K562 (cell line): ENCODE results near the gene ZNF74. TPM values are rescaled to one million over a fixed set of nuclear protein-coding genes. Genes with fewer than 3 reads are reported as not detected.

Experiments used
- CHAMP1 ChIP-seq: fragments of 450-650 bp; IDR thresholded peaks from 2 replicates; pipeline ENCODE4 v1.6.1; 2016; ENCODE audit warnings: mild to moderate bottlenecking
- CHD2 ChIP-seq: IDR thresholded peaks from 2 replicates; pipeline ENCODE4 v1.6.1; 2011; ENCODE audit warnings: low read depth, low read length
- CXXC5 ChIP-seq: fragments of 250-450 bp; sonication (Bioruptor Pico); IDR thresholded peaks from 2 replicates; pipeline ENCODE4 v1.8.0; 2022; ENCODE audit warnings: inconsistent platforms, mild to moderate bottlenecking, moderate library complexity
- DMBX1 ChIP-seq: fragments of 250-450 bp; sonication (Bioruptor Pico); IDR thresholded peaks from 2 replicates; pipeline ENCODE4 v1.8.0; 2022; ENCODE audit warnings: inconsistent platforms, mild to moderate bottlenecking, moderate library complexity, borderline replicate concordance
- FOXJ2 ChIP-seq: fragments of 200-800 bp; sonication (Bioruptor generic); IDR thresholded peaks from 2 replicates; pipeline ENCODE4 v1.6.1; 2016; ENCODE audit warnings: missing genetic modification characterization, missing compliant biosample characterization
- HDAC1 ChIP-seq, 2 experiments: fragments of 450-650 bp; IDR thresholded peaks; 2 replicates each; pipeline ENCODE4 v1.6.1; 2016 to 2017; ENCODE audit warnings: inconsistent platforms in 1 of 2, mild to moderate bottlenecking in 1 of 2, moderate library complexity in 1 of 2
- HEY1 ChIP-seq: fragments of 250-450 bp; sonication (Bioruptor Pico); IDR thresholded peaks from 2 replicates; pipeline ENCODE4 v1.5.0; 2020; ENCODE audit warnings: mild to moderate bottlenecking, moderate library complexity, borderline replicate concordance
- LCOR ChIP-seq: sonication (generic); formaldehyde crosslinking; IDR thresholded peaks from 2 replicates; pipeline ENCODE4 v1.8.0; 2022; ENCODE audit warnings: mild to moderate bottlenecking, missing genetic modification reagents
- MTA1 ChIP-seq: fragments of 450-650 bp; IDR thresholded peaks from 2 replicates; pipeline ENCODE4 v1.6.1; 2017; ENCODE audit warnings: borderline replicate concordance
- NFATC3 ChIP-seq: fragments of 450-650 bp; IDR thresholded peaks from 2 replicates; pipeline ENCODE4 v1.6.1; 2017; ENCODE audit warnings: mild to moderate bottlenecking
- NR2C2 ChIP-seq, 2 experiments: fragments of 200-800 bp in 1 of 2; sonication (Bioruptor generic) in 1 of 2; sonication (generic) in 1 of 2; formaldehyde crosslinking in 1 of 2; IDR thresholded peaks; 2 replicates each; pipeline versions ENCODE4 v1.6.1 to v1.8.0; 2016 to 2022; ENCODE audit warnings: mild to moderate bottlenecking in 1 of 2, missing compliant biosample characterization in 1 of 2, missing genetic modification characterization in 1 of 2, missing genetic modification reagents in 1 of 2
- PKNOX1 ChIP-seq: fragments of 450-650 bp; IDR thresholded peaks from 2 replicates; pipeline ENCODE4 v1.6.1; 2016
- RBM14 ChIP-seq: fragments of 200-400 bp; formaldehyde crosslinking; IDR thresholded peaks from 2 replicates; pipeline ENCODE4 v1.6.1; 2018; ENCODE audit warnings: low read depth, mild to moderate bottlenecking, low read length, moderate library complexity, borderline replicate concordance; ENCODE audit not compliant: insufficient read depth
- SMARCB1 ChIP-seq: IDR thresholded peaks from 2 replicates; pipeline ENCODE4 v1.6.1; 2011; ENCODE audit warnings: improper control_type of control experiment, low read depth; ENCODE audit not compliant: insufficient read length
- SRSF1 ChIP-seq: fragments of 200-400 bp; formaldehyde crosslinking; IDR thresholded peaks from 2 replicates; pipeline ENCODE4 v1.6.1; 2017; ENCODE audit warnings: mild to moderate bottlenecking, low read depth, low read length, moderate library complexity
- TEAD1 ChIP-seq, 2 experiments: fragments of 450-650 bp in 1 of 2; sonication (generic) in 1 of 2; formaldehyde crosslinking; IDR thresholded peaks; 2 replicates each; pipeline versions ENCODE4 v1.4.0 to v1.8.0; 2020 to 2022; ENCODE audit warnings: mild to moderate bottlenecking in 2 of 2, missing genetic modification reagents in 1 of 2
- WHSC1 ChIP-seq: IDR thresholded peaks from one replicate; pipeline ENCODE4 v1.6.1; 2012; ENCODE audit warnings: low read length, control low read depth, inconsistent platforms
- XRCC4 ChIP-seq: IDR thresholded peaks from one replicate; pipeline ENCODE4 v1.6.1; 2011; ENCODE audit not compliant: insufficient read depth, insufficient read length; ENCODE audit errors: extremely low read depth
- ZFP91 ChIP-seq: sonication (generic); formaldehyde crosslinking; IDR thresholded peaks from 2 replicates; pipeline ENCODE4 v1.8.0; 2022; ENCODE audit warnings: mild to moderate bottlenecking, missing genetic modification reagents
- ZNF274 ChIP-seq: IDR thresholded peaks from 2 replicates; pipeline ENCODE4 v1.6.1; 2011; ENCODE audit warnings: low read depth, mild to moderate bottlenecking, low read length, moderate library complexity, borderline replicate concordance
- ZNF507 ChIP-seq: conservative IDR thresholded peaks from 2 replicates; pipeline ENCODE4 v1.6.1; 2017; ENCODE audit warnings: missing genetic modification characterization, missing compliant biosample characterization
- ZNF561 ChIP-seq: fragments of 450-650 bp; formaldehyde crosslinking; conservative IDR thresholded peaks from 2 replicates; pipeline ENCODE4 v1.4.0; 2020; ENCODE audit warnings: mild to moderate bottlenecking, moderate library complexity
- ZNF583 ChIP-seq: fragments of 250-450 bp; sonication (Bioruptor Pico); IDR thresholded peaks from 2 replicates; pipeline ENCODE4 v1.4.0; 2020
- ZNF764 ChIP-seq: fragments of 250-450 bp; sonication (Bioruptor Pico); IDR thresholded peaks from 2 replicates; pipeline ENCODE4 v1.4.0; 2020; ENCODE audit warnings: low read depth, mild to moderate bottlenecking, moderate library complexity
- ZZZ3 ChIP-seq: fragments of 450-650 bp; IDR thresholded peaks from 2 replicates; pipeline ENCODE4 v1.6.1; 2016; ENCODE audit warnings: antibody characterized with exemption, mild to moderate bottlenecking, moderate library complexity
- polyA plus RNA-seq, 8 experiments: library from polyadenylated mRNA; depleted of rRNA in 4 of 8; stranded (reverse) in 5 of 8; unstranded in 3 of 8; fragments of >200 nt; fragmentation: Nextera tagmentation in 2 of 8; fragmentation: Illumina TruSeq in 1 of 8; extraction: Ambion mirVana in 2 of 8; extraction: Trizol in 1 of 8; gene quantifications; 2 replicates each; pipeline versions ENCODE4 v1.2.1 to v1.2.3, GENCODE V29; 2011 to 2014; ENCODE audit warnings: inconsistent platforms in 1 of 8, missing spikeins in 1 of 8
- total RNA-seq, 7 experiments: library from RNA; depleted of rRNA in 6 of 7; stranded (reverse); fragments of >200 nt in 6 of 7; fragmentation: Illumina TruSeq in 2 of 7; extraction: Trizol in 2 of 7; gene quantifications; 2 replicates each; pipeline versions ENCODE4 v1.2.1 to v1.2.3, GENCODE V29; 2011 to 2021; ENCODE audit warnings: low replicate concordance in 1 of 7

The ZNF74 gene
- total and polyA plus RNA-seq, 9 of the 15 experiments (the other 6 are each of a cell fraction or from before 2014, with no cell fraction given): 2.4 to 53.5 (median 31.5) TPM

GRCh38 chr22:20456064-20456721 lies 62.2 kb downstream of the ZNF74 start (continued):
- peak; percentile 78; the same call in 1 of the 2 replicates for TF ChIP-seq NR2C2 (CRISPR knock-in tag; IDR thresholded peaks at IDR 0.05)
- no peak for TF ChIP-seq NR2C2 (tag; IDR thresholded peaks at IDR 0.05)
- no peak; the same call in 1 of the 2 replicates for TF ChIP-seq MTA1
- TF ChIP-seq HDAC1 (IDR thresholded peaks at IDR 0.05): peak in 1 of 2 experiments; percentile 18; a peak in 1 of 4 replicates
- no peak for TF ChIP-seq SRSF1
- no peak for TF ChIP-seq CHAMP1
- peak; percentile 94 for TF ChIP-seq LCOR (CRISPR knock-in tag)
- TF ChIP-seq DMBX1 (CRISPR knock-in tag): peak; percentile 64; the same call in 1 of the 2 replicates
- TF ChIP-seq TEAD1 (CRISPR knock-in tag; IDR thresholded peaks at IDR 0.05): peak; percentile 75 to 85; a peak in 3 of 4 replicates
- TF ChIP-seq CHD2: no peak
- TF ChIP-seq CXXC5 (CRISPR knock-in tag): peak; percentile 87
- TF ChIP-seq RBM14: no peak
- no peak for TF ChIP-seq SMARCB1
- no peak for TF ChIP-seq PKNOX1
- no peak for TF ChIP-seq ZNF507 (tag)
- TF ChIP-seq HEY1 (CRISPR knock-in tag): no peak
- TF ChIP-seq WHSC1: no peak
- no peak for TF ChIP-seq XRCC4
- no peak for TF ChIP-seq FOXJ2 (tag)
- TF ChIP-seq ZNF764 (CRISPR knock-in tag): 0 out of 2 replicates have a peak, but pooled peaks have one; percentile 70
- no peak for TF ChIP-seq ZNF274
- TF ChIP-seq ZZZ3: no peak
- TF ChIP-seq ZNF583 (CRISPR knock-in tag): peak; percentile 50; the same call in 1 of the 2 replicates
- no peak for TF ChIP-seq ZFP91 (CRISPR knock-in tag)
- peak; percentile 83; the same call in 1 of the 2 replicates for TF ChIP-seq NFATC3
- no peak for TF ChIP-seq ZNF561 (CRISPR knock-in tag)
